ENCODE measurements around the gene PALLD. TPM values are rescaled to one million over a fixed set of nuclear protein-coding genes. Genes with fewer than 3 reads are reported as not detected.

PALLD gene
- total RNA-seq, 1 experiment from 2014 or later = 23.7 TPM

DNA sequence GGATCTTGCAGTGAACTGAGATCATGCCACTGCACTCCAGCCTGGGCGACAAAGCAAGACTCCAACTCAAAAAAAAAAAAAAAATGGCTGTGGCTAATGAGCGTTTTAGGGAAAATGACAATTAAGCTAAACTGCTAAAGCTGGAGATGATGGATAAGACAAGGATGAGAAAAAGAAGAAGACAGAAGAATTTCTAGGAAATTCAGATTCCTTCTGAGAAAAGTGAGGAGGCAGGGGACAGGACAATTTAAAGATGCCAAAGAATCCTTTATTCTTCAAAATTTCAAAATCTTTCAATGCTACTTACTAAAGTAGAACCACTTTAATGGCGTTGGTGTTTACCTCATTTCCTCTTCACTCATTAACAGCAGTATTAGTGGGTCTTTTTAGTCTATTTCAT, 7.7 kb downstream of the PALLD start:
- Mint-ChIP-seq H3K27me3 (ENCODE audit: low read depth) (no peaks in the 10 kb centered on the region), H3K4me3 (no peak overlapping the region), H3K9me3 (no peaks in the 10 kb centered on the region), H3K4me1 (peaks cover 9% of the 10 kb centered on the region), H3K27ac (no peak overlapping the region), H3K36me3 (no peaks in the 10 kb centered on the region)
- ChIA-PET POLR2A (no interaction called here), CTCF (no interaction called here)
- ATAC-seq (no peak), DNase-seq (ENCODE audit: low spot score) (no peak)
- TF ChIP-seq, protein P1, sequence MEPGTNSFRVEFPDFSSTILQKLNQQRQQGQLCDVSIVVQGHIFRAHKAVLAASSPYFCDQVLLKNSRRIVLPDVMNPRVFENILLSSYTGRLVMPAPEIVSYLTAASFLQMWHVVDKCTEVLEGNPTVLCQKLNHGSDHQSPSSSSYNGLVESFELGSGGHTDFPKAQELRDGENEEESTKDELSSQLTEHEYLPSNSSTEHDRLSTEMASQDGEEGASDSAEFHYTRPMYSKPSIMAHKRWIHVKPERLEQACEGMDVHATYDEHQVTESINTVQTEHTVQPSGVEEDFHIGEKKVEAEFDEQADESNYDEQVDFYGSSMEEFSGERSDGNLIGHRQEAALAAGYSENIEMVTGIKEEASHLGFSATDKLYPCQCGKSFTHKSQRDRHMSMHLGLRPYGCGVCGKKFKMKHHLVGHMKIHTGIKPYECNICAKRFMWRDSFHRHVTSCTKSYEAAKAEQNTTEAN (CRISPR knock-in tag; IDR thresholded peaks at IDR 0.05) = no peak
- TF ChIP-seq SMAD3 (CRISPR knock-in tag; IDR thresholded peaks at IDR 0.05; ENCODE audit: borderline replicate concordance) = no peak
- TF ChIP-seq SMAD4 (CRISPR knock-in tag; IDR thresholded peaks at IDR 0.05) = no peak
- TF ChIP-seq, protein P2, sequence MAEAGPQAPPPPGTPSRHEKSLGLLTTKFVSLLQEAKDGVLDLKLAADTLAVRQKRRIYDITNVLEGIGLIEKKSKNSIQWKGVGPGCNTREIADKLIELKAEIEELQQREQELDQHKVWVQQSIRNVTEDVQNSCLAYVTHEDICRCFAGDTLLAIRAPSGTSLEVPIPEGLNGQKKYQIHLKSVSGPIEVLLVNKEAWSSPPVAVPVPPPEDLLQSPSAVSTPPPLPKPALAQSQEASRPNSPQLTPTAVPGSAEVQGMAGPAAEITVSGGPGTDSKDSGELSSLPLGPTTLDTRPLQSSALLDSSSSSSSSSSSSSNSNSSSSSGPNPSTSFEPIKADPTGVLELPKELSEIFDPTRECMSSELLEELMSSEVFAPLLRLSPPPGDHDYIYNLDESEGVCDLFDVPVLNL (CRISPR knock-in tag; IDR thresholded peaks at IDR 0.05; ENCODE audit: borderline replicate concordance, low read depth) = no peak
- TF ChIP-seq ZNF232 (CRISPR knock-in tag; IDR thresholded peaks at IDR 0.05) = no peak
- no peak for TF ChIP-seq ZNF671 (CRISPR knock-in tag; IDR thresholded peaks at IDR 0.05)
- TF ChIP-seq JUN (CRISPR knock-in tag; IDR thresholded peaks at IDR 0.05) = no peak
- TF ChIP-seq ESRRA (CRISPR knock-in tag; IDR thresholded peaks at IDR 0.05; ENCODE audit: borderline replicate concordance) = no peak
- TF ChIP-seq NFE2L1 (CRISPR knock-in tag; IDR thresholded peaks at IDR 0.05) = no peak
- no peak for TF ChIP-seq ZNF263 (CRISPR knock-in tag; IDR thresholded peaks at IDR 0.05; ENCODE audit: low read depth)
- no peak for TF ChIP-seq NR1H2 (CRISPR knock-in tag; IDR thresholded peaks at IDR 0.05)

DNA sequence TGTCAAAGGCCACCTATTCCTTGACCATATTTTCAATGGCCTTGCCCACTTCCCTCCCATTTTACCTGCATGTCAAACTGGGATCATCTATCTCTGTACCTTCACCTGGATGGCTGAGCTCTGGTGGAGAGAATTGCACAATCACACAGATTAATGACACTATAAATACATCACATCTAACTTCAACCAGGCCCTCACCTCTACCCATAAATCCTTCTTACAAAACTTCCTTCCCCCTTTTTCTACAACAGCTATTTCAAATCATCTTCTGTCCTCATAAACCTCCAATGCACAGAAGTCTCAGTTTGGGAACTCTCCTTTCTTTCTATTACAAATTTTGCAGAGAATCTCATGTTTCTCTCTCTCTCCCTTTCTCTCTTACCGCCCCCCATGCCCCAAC, 9.2 kb downstream of the PALLD start:
- H3K36me3 Mint-ChIP-seq = no peaks in the 10 kb centered on the region
- no peak for DNase-seq (ENCODE audit: low spot score)
- H3K27me3 Mint-ChIP-seq (ENCODE audit: low read depth) = no peaks in the 10 kb centered on the region
- no peak overlapping the region for H3K27ac Mint-ChIP-seq
- no peaks in the 10 kb centered on the region for H3K4me1 Mint-ChIP-seq
- ChIA-PET POLR2A (no interaction called here), CTCF (no interaction called here)
- ATAC-seq = no peak
- no peaks in the 10 kb centered on the region for H3K9me3 Mint-ChIP-seq
- H3K4me3 Mint-ChIP-seq = no peak overlapping the region
- TF ChIP-seq TP53 (CRISPR knock-in tag; IDR thresholded peaks at IDR 0.05) (no peak), GTF2I (CRISPR knock-in tag; conservative IDR thresholded peaks at IDR 0.05) (no peak), ZNF671 (CRISPR knock-in tag; IDR thresholded peaks at IDR 0.05) (no peak), ELF4 (CRISPR knock-in tag; IDR thresholded peaks at IDR 0.05; ENCODE audit: low read depth) (no peak), CBFB (CRISPR knock-in tag; IDR thresholded peaks at IDR 0.05; ENCODE audit: low read depth) (no peak), EMX1 (CRISPR knock-in tag; IDR thresholded peaks at IDR 0.05) (no peak), CREM (CRISPR knock-in tag; IDR thresholded peaks at IDR 0.05) (no peak), ZNF416 (CRISPR knock-in tag; IDR thresholded peaks at IDR 0.05) (no peak), SOX15 (CRISPR knock-in tag; IDR thresholded peaks at IDR 0.05) (no peak)
- TF ChIP-seq, protein P3, sequence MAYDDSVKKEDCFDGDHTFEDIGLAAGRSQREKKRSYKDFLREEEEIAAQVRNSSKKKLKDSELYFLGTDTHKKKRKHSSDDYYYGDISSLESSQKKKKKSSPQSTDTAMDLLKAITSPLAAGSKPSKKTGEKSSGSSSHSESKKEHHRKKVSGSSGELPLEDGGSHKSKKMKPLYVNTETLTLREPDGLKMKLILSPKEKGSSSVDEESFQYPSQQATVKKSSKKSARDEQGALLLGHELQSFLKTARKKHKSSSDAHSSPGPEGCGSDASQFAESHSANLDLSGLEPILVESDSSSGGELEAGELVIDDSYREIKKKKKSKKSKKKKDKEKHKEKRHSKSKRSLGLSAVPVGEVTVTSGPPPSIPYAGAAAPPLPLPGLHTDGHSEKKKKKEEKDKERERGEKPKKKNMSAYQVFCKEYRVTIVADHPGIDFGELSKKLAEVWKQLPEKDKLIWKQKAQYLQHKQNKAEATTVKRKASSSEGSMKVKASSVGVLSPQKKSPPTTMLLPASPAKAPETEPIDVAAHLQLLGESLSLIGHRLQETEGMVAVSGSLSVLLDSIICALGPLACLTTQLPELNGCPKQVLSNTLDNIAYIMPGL (CRISPR knock-in tag; IDR thresholded peaks at IDR 0.05) = no peak
- TF ChIP-seq, protein P4, sequence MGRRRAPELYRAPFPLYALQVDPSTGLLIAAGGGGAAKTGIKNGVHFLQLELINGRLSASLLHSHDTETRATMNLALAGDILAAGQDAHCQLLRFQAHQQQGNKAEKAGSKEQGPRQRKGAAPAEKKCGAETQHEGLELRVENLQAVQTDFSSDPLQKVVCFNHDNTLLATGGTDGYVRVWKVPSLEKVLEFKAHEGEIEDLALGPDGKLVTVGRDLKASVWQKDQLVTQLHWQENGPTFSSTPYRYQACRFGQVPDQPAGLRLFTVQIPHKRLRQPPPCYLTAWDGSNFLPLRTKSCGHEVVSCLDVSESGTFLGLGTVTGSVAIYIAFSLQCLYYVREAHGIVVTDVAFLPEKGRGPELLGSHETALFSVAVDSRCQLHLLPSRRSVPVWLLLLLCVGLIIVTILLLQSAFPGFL (CRISPR knock-in tag; IDR thresholded peaks at IDR 0.05; ENCODE audit: borderline replicate concordance) = no peak
- TF ChIP-seq, protein P1 (CRISPR knock-in tag; IDR thresholded peaks at IDR 0.05) = no peak
- TF ChIP-seq, protein P5, sequence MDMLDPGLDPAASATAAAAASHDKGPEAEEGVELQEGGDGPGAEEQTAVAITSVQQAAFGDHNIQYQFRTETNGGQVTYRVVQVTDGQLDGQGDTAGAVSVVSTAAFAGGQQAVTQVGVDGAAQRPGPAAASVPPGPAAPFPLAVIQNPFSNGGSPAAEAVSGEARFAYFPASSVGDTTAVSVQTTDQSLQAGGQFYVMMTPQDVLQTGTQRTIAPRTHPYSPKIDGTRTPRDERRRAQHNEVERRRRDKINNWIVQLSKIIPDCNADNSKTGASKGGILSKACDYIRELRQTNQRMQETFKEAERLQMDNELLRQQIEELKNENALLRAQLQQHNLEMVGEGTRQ (CRISPR knock-in tag; IDR thresholded peaks at IDR 0.05) = no peak
- TF ChIP-seq, protein P6, sequence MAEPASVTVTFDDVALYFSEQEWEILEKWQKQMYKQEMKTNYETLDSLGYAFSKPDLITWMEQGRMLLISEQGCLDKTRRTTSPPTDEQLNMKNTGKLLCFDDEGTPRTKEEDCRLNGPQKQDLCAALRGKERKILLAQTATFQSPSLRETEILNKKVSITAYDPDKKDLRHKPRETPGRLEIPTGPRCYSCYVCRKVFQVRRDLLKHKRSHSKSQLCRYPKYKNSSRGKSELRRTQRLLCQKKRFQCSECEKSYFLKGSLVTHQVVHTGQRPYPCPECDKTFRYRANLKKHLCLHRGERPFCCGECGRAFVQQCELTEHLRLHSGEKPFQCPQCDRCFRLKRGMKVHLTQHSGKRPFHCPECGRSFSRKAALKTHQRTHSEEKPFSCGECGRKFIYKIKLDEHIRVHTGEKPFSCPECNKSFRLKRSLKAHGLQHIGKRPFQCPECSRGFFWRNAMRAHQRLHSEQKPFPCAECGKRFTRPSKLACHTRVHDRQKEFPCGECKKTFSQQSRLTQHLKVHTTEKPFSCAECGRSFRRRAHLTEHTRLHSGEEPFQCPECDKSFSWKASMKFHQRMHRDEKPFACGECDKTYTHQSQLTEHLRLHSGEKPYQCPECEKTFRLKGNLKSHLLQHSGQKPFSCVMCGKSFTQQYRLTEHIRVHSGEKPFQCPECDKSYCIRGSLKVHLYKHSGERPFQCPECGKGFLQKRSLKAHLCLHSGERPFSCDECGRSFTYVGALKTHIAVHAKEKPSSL (CRISPR knock-in tag; conservative IDR thresholded peaks at IDR 0.05) = no peak
- TF ChIP-seq, protein P7, sequence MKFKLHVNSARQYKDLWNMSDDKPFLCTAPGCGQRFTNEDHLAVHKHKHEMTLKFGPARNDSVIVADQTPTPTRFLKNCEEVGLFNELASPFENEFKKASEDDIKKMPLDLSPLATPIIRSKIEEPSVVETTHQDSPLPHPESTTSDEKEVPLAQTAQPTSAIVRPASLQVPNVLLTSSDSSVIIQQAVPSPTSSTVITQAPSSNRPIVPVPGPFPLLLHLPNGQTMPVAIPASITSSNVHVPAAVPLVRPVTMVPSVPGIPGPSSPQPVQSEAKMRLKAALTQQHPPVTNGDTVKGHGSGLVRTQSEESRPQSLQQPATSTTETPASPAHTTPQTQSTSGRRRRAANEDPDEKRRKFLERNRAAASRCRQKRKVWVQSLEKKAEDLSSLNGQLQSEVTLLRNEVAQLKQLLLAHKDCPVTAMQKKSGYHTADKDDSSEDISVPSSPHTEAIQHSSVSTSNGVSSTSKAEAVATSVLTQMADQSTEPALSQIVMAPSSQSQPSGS (CRISPR knock-in tag; IDR thresholded peaks at IDR 0.05; ENCODE audit: borderline replicate concordance, low read depth) = no peak
- TF ChIP-seq, protein P2 (CRISPR knock-in tag; IDR thresholded peaks at IDR 0.05; ENCODE audit: borderline replicate concordance, low read depth) = no peak

Measured in WTC11 (cell line).